GM12878 (cell line): ENCODE measurements around the gene SDC1. TPM values are rescaled to one million over a fixed set of nuclear protein-coding genes. Genes with fewer than 3 reads are reported as not detected.

ENCODE experiments used
- ATAC-seq: fragments of 200-7000 bp; cut with Tn5 transposase; 3 replicates; pipeline ENCODE4 v1.9.1; 2020; ENCODE audit warnings: mild to moderate bottlenecking, moderate library complexity
- BruUV-seq: library from RNA; stranded (reverse); fragments of 400-500 nt; replicated peaks from 2 replicates; lab custom pipeline; 2021; lab: Mats Ljungman, UMichigan
- CTCF ChIA-PET: fragments of 300-600 bp; sonication (Branson Sonifier 250); formaldehyde crosslinking; extraction: SDS; loops from one replicate; lab custom pipeline; 2021; ENCODE audit warnings: inconsistent platforms; lab: Yijun Ruan, JAX
- POLR2A ChIA-PET: fragments of 350-600 bp; formaldehyde crosslinking; extraction: SDS; loops from one replicate; lab custom pipeline; 2021; ENCODE audit warnings: inconsistent platforms; lab: Charles Lee
- RAD21 ChIA-PET: fragments of 300-600 bp; sonication (Branson Sonifier 250); formaldehyde crosslinking; loops from one replicate; lab custom pipeline; 2023; ENCODE audit warnings: antibody characterized with exemption; ENCODE audit not compliant: unreplicated experiment; lab: Charles Lee
- SMC1A ChIA-PET: fragments of 300-600 bp; sonication (Branson Sonifier 250); formaldehyde crosslinking; loops from one replicate; lab custom pipeline; 2023; ENCODE audit not compliant: unreplicated experiment, uncharacterized antibody; lab: Charles Lee
- DNase-seq: peaks from one replicate; pipeline ENCODE4 v3.0.0-alpha.2; 2011; ENCODE audit warnings: low read depth, low spot score
- FAIRE-seq: peaks from 3 replicates; lab custom pipeline; 2011; peaks lifted over from hg19 to GRCh38; lab: Jason Lieb, UNC
- H2AFZ ChIP-seq: 2 replicates; pipeline ENCODE4 v1.6.0; 2011; ENCODE audit warnings: low read depth, low read length, control low read depth; ENCODE audit not compliant: control insufficient read depth
- H3K27ac ChIP-seq: 2 replicates; pipeline ENCODE4 v1.5.1; 2011; ENCODE audit warnings: control low read depth; ENCODE audit not compliant: control insufficient read depth, insufficient read depth
- H3K27me3 ChIP-seq, 2 experiments: replicated peaks in 1 of 2; 2 replicates each; pipeline versions ENCODE4 v1.6.0 to v1.6.1; 2011; ENCODE audit warnings: low read length in 1 of 2; ENCODE audit not compliant: control insufficient read depth in 2 of 2, insufficient read depth in 2 of 2
- H3K36me3 ChIP-seq, 2 experiments: 2 replicates each; pipeline ENCODE4 v1.5.1; 2011; ENCODE audit warnings: low read length in 1 of 2; ENCODE audit not compliant: control insufficient read depth in 2 of 2, insufficient read depth in 2 of 2
- H3K4me1 ChIP-seq: 2 replicates; pipeline ENCODE4 v1.6.1; 2011; ENCODE audit warnings: mild to moderate bottlenecking, low read length, moderate library complexity, mixed read lengths; ENCODE audit not compliant: control insufficient read depth, insufficient read depth
- H3K4me2 ChIP-seq: 2 replicates; pipeline ENCODE4 v1.6.0; 2011; ENCODE audit warnings: control low read depth; ENCODE audit not compliant: control insufficient read depth, insufficient read depth
- H3K4me3 ChIP-seq: fragments of 200-600 bp; sonication (generic); 2 replicates; pipeline ENCODE4 v1.5.1; 2016
- H3K79me2 ChIP-seq: 2 replicates; pipeline ENCODE4 v1.6.0; 2011; ENCODE audit warnings: low read length; ENCODE audit not compliant: control insufficient read depth, insufficient read depth
- H3K9ac ChIP-seq: 2 replicates; pipeline ENCODE4 v1.8.0; 2011; ENCODE audit warnings: low read length, control low read depth, mixed read lengths; ENCODE audit not compliant: control insufficient read depth, insufficient read depth
- H3K9me3 ChIP-seq: replicated peaks from 3 replicates; pipeline ENCODE4 v1.5.1; 2011; ENCODE audit warnings: mild to moderate bottlenecking, low read length; ENCODE audit not compliant: control insufficient read depth, insufficient read depth
- H4K20me1 ChIP-seq: 2 replicates; pipeline ENCODE4 v1.6.0; 2011; ENCODE audit not compliant: control insufficient read depth, insufficient read depth
- BHLHE40 ChIP-seq, 2 experiments: fragments of 450-650 bp in 1 of 2; IDR thresholded peaks; 2 replicates each; pipeline ENCODE4 v1.6.1; 2011 to 2017; ENCODE audit warnings: low read depth in 2 of 2, borderline replicate concordance in 1 of 2, improper control_type of control experiment in 1 of 2, low read length in 1 of 2, mild to moderate bottlenecking in 1 of 2
- HSF1 ChIP-seq: fragments of 150-350 bp; IDR thresholded peaks from 2 replicates; pipeline ENCODE4 v1.6.1; 2014; ENCODE audit warnings: mild to moderate bottlenecking, low read depth, low read length
- MEF2A ChIP-seq: IDR thresholded peaks from 2 replicates; pipeline ENCODE4 v1.6.1; 2011; ENCODE audit warnings: low read depth, mild to moderate bottlenecking, low read length, moderate library complexity; ENCODE audit not compliant: insufficient read depth
- NRF1 ChIP-seq: conservative IDR thresholded peaks from 2 replicates; pipeline ENCODE4 v1.6.1; 2011; ENCODE audit warnings: mild to moderate bottlenecking, low read depth, low read length, improper control_type of control experiment
- SMAD5 ChIP-seq: IDR thresholded peaks from 2 replicates; pipeline ENCODE4 v1.6.1; 2016; ENCODE audit warnings: antibody characterized with exemption, low read depth
- SREBF1 ChIP-seq: IDR thresholded peaks from 2 replicates; pipeline ENCODE4 v1.6.1; 2012; ENCODE audit warnings: mild to moderate bottlenecking, low read length
- ZNF384 ChIP-seq: IDR thresholded peaks from 2 replicates; pipeline ENCODE4 v1.6.1; 2012; ENCODE audit warnings: low read depth, mild to moderate bottlenecking, low read length, improper control_type of control experiment, borderline replicate concordance
- WGBS: methylation state at CpG from one replicate; pipeline ENCODE4 v1.1.6; 2016; ENCODE audit warnings: low lambda C conversion rate; ENCODE audit not compliant: insufficient replicate concordance, insufficient coverage; ENCODE audit errors: missing lambda C conversion rate; 5-methylcytosine and 5-hydroxymethylcytosine counted together
- in situ Hi-C: fragments of 300-500 bp; cut with MboI; formaldehyde crosslinking; loops from 9 replicates; pipeline ENCODE4 v1.14.3; 2018; ENCODE audit warnings: mixed read lengths
- intact Hi-C: fragments of 100-400 bp; cut with micrococcal nuclease; formaldehyde crosslinking; loops from one replicate; pipeline ENCODE4 v1.14.2; 2022; ENCODE audit not compliant: unreplicated experiment
- polyA plus RNA-seq, 11 experiments: library from polyadenylated mRNA; depleted of rRNA in 4 of 11; unstranded in 6 of 11; stranded (reverse) in 5 of 11; fragments of >200 nt; fragmentation: Nextera tagmentation in 4 of 11; fragmentation: Illumina TruSeq in 1 of 11; extraction: Ambion mirVana in 4 of 11; extraction: Trizol in 1 of 11; gene quantifications; 1 replicate in 1 of 11; 2 replicates in 10 of 11; pipeline versions ENCODE4 v1.2.1 to v1.2.3, GENCODE V29; 2011 to 2016; ENCODE audit warnings: inconsistent platforms in 2 of 11, missing spikeins in 2 of 11, low read depth in 1 of 11
- total RNA-seq, 4 experiments: library from RNA; depleted of rRNA in 3 of 4; stranded (reverse); fragments of >200 nt in 3 of 4; fragmentation: Illumina TruSeq in 1 of 4; extraction: Trizol in 1 of 4; gene quantifications; 2 replicates each; pipeline versions ENCODE4 v1.2.1 to v1.2.3, GENCODE V29; 2013 to 2021
- TF ChIP-seq, protein P1 (sequence below): fragments of 450-650 bp; IDR thresholded peaks from 2 replicates; pipeline ENCODE4 v1.6.1; 2017; ENCODE audit warnings: low read depth, mild to moderate bottlenecking, moderate library complexity

Gene SDC1
- total and polyA plus RNA-seq, 10 of the 15 experiments (the other 5 are each of a cell fraction or from before 2014, with no cell fraction given) = 0.85 to 36.8 (median 23.7) TPM

GRCh38 chr2:20190170-20190569 is 34.8 kb downstream of the SDC1 start (continued):
- no peak for TF ChIP-seq SMAD5
- no peak for TF ChIP-seq MEF2A
- TF ChIP-seq HSF1 = no peak
- TF ChIP-seq, all 136 proteins: peak for 0

DNA sequence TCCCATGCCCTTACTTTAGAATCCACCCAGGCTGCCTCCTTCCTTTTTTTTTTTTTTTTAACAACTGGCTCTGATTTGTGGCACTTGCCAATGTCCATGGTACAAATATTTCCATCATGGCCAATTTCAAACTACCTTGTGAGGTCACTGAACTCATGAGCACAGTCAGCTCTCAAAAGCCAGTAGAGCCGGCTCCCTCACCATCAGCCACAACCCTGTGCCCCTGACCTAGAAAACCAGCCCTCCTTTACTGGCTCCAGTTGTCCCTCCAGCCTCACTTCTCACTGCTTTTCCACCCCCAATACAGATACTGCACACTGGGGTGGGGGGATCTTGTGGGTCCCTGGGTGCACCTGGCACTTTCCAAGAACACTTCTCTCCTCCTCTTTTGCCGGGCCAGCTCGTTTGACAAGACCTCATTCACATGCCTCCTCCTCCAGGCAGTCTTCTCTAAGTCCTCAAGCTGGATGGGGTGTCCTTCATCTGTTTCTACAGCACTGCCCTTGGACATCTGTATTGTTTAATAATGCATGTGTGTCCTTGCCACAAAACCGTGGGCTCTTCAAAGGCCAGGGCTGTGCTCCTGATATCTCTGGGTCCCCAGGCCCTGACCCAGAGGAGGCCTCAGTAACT is 35.5 kb downstream of the SDC1 start:
- H3K9me3 ChIP-seq = no peaks in the 10 kb centered on the region
- FAIRE-seq = no peak
- H3K27ac ChIP-seq = no peak overlapping the region

More for the DNA sequence above, 35.5 kb downstream of the SDC1 start:
- Histone ChIP-seq H3K79me2 (no peaks in the 10 kb centered on the region), H3K27me3 (no peaks in the 10 kb centered on the region; a peak in 1 of 4 replicates), H3K36me3 (no peaks in the 10 kb centered on the region), H3K4me1 (peaks cover 14% of the 10 kb centered on the region), H2AFZ (no peak overlapping the region), H3K4me3 (no peak overlapping the region), H3K4me2 (no peak overlapping the region), H3K9ac (no peak overlapping the region), H4K20me1 (no peaks in the 10 kb centered on the region)
- ChIA-PET SMC1A (interaction anchor here (1.4 kb wide), 1 partner anchor 53 kb away, joined by 3 read pairs; no protein-coding TSS in a partner anchor), CTCF (interaction anchor here (1.4 kb wide), 1 partner anchor 36 kb away, joined by 7 read pairs; the partner anchor contains the start of gene SDC1), RAD21 (interaction anchor here (1.7 kb wide), 1 partner anchor 36 kb away, joined by 7 read pairs; the partner anchor contains the start of gene SDC1), POLR2A (interaction anchor here (0.6 to 1.4 kb wide), 3 partner anchors 15 to 82 kb away, joined by 3 to 5 read pairs (median 4); no protein-coding TSS in a partner anchor)
- ATAC-seq = no peak
- TF ChIP-seq, protein P1, sequence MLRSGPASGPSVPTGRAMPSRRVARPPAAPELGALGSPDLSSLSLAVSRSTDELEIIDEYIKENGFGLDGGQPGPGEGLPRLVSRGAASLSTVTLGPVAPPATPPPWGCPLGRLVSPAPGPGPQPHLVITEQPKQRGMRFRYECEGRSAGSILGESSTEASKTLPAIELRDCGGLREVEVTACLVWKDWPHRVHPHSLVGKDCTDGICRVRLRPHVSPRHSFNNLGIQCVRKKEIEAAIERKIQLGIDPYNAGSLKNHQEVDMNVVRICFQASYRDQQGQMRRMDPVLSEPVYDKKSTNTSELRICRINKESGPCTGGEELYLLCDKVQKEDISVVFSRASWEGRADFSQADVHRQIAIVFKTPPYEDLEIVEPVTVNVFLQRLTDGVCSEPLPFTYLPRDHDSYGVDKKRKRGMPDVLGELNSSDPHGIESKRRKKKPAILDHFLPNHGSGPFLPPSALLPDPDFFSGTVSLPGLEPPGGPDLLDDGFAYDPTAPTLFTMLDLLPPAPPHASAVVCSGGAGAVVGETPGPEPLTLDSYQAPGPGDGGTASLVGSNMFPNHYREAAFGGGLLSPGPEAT = no peak
- TF ChIP-seq NRF1 (no peak), BHLHE40 (IDR thresholded peaks at IDR 0.05; ENCODE audit: borderline replicate concordance in 1 of 2, low read depth in 2 of 2, low read length in 1 of 2) (no peak), SREBF1 (no peak), ZNF384 (no peak)
- in situ Hi-C loops (no loop called here), intact Hi-C loops (no loop called here)
- WGBS = 32% methylated on average over 4 of the region's 4 CpGs
- no peak for DNase-seq
- no TSS peak for BruUV-seq
